Tibial nerve (tissue), 4 donors: ENCODE results near the gene KBTBD2.
"Not testable (repeated sequence)": the region's sequence is repeated elsewhere in the genome, so short reads cannot be mapped to it uniquely, and the experiment has no call there.

Experiments used
- EP300 ChIP-seq, 2 donors: sonication (generic); formaldehyde crosslinking; IDR thresholded peaks; one replicate each; pipeline ENCODE4 v1.6.1; 2017; ENCODE audit warnings: antibody characterized with exemption in 2 of 2, mild to moderate bottlenecking in 1 of 2
- TF ChIP-seq, protein P1 (sequence below), 5 experiments: fragments of 200-600 bp in 3 of 5; fragments of 450-650 bp in 2 of 5; sonication (generic) in 3 of 5; IDR thresholded peaks; one replicate each; pipeline ENCODE4 v1.5.1; 2016 to 2019; ENCODE audit warnings: antibody characterized with exemption in 5 of 5, mild to moderate bottlenecking in 3 of 5, moderate library complexity in 2 of 5

DNA sequence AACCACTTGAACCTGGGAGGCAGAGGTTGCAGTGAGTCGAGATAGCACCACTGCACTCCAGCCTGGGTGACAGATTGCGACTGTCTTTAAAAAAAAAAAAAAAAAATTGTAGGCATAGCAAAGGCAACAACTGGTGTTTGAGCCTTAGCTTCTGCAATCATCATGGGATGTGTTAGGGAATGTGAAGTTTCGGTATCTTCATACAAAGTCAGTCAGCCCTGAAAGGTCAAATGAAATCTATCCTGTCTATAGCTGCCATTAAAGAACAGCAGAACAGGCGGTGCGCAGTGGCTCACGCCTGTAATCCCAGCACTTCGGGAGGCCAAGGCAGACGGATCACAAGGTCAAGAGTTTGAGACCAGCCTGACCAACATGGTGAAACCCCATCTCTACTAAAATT lies 13.5 kb downstream of the KBTBD2 start:
- TF ChIP-seq, protein P1, sequence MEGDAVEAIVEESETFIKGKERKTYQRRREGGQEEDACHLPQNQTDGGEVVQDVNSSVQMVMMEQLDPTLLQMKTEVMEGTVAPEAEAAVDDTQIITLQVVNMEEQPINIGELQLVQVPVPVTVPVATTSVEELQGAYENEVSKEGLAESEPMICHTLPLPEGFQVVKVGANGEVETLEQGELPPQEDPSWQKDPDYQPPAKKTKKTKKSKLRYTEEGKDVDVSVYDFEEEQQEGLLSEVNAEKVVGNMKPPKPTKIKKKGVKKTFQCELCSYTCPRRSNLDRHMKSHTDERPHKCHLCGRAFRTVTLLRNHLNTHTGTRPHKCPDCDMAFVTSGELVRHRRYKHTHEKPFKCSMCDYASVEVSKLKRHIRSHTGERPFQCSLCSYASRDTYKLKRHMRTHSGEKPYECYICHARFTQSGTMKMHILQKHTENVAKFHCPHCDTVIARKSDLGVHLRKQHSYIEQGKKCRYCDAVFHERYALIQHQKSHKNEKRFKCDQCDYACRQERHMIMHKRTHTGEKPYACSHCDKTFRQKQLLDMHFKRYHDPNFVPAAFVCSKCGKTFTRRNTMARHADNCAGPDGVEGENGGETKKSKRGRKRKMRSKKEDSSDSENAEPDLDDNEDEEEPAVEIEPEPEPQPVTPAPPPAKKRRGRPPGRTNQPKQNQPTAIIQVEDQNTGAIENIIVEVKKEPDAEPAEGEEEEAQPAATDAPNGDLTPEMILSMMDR (IDR thresholded peaks at IDR 0.05): not testable (repeated sequence)
- not testable (repeated sequence) for TF ChIP-seq EP300 (IDR thresholded peaks at IDR 0.05)
